ENCODE results near the gene YPEL2.

- TF ChIP-seq POLR2AphosphoS5 (IDR thresholded peaks at IDR 0.05; ENCODE audit: low read depth, low read length): no peak
- no peak for TF ChIP-seq TAF1 (IDR thresholded peaks at IDR 0.05; ENCODE audit: borderline replicate concordance, insufficient read depth, low read length)
- TF ChIP-seq SIN3A (IDR thresholded peaks at IDR 0.05; ENCODE audit: borderline replicate concordance, insufficient read depth, low read length): no peak
These were observed 64.8 kb downstream of the YPEL2 start for GRCh38 chr17:59396134-59396826.

Measured in PFSK-1 (cell line).